ENCODE results near the gene TAF3. TPM values are rescaled to one million over a fixed set of nuclear protein-coding genes. Genes with fewer than 3 reads are reported as not detected.

TAF3 gene
- total and polyA plus RNA-seq, 2 donors (not counting 1 experiment from before 2014, with no cell fraction given) = 7.0 to 20.1 TPM

GRCh38 chr10:7891634-7892033 lies 73.3 kb downstream of the TAF3 start:
- H3K4me2 ChIP-seq (replicated peaks; ENCODE audit: low read depth, low read length, poor library complexity, severe bottlenecking) = no peak overlapping the region
- peaks cover 2 to 8% of the 10 kb centered on the region in 2 experiments for H3K36me3 ChIP-seq (replicated peaks in 1 of 2; ENCODE audit: control extremely low read depth in 1 of 2, control insufficient read depth in 1 of 2, extremely low read depth in 1 of 2, insufficient read depth in 2 of 2, low read length in 1 of 2)
- H3K9me3 ChIP-seq (ENCODE audit: control extremely low read depth in 1 of 3, control insufficient read depth in 2 of 3, insufficient read depth in 1 of 3, low read length in 2 of 3) = no peaks in the 10 kb centered on the region
- intact Hi-C loops (cut with micrococcal nuclease) = no loop called here
- no peaks in the 10 kb centered on the region for H3K27me3 ChIP-seq (replicated peaks in 1 of 4; ENCODE audit: control extremely low read depth in 1 of 4, control insufficient read depth in 3 of 4, insufficient read depth in 4 of 4, low read length in 3 of 4)
- no peak overlapping the region for H3K27ac ChIP-seq (ENCODE audit: low read length in 2 of 2)
- no peaks in the 10 kb centered on the region for H3K9me3 Mint-ChIP-seq (ENCODE audit: insufficient read depth)
- H3K79me2 ChIP-seq (ENCODE audit: control insufficient read depth, insufficient read depth, low read length) = peaks cover under 1% of the 10 kb centered on the region
- ChIA-PET CTCF (no interaction called here), POLR2A (no interaction called here)
- peaks cover 31% of the 10 kb centered on the region for H4K20me1 ChIP-seq (ENCODE audit: control insufficient read depth, insufficient read depth, low read length, poor library complexity, severe bottlenecking)
- peaks cover 13% of the 10 kb centered on the region for H3K4me1 Mint-ChIP-seq
- no peak for ATAC-seq (ENCODE audit: low read depth)
- no peak overlapping the region for H3K4me3 Mint-ChIP-seq
- no peak overlapping the region for H3K4me3 ChIP-seq (ENCODE audit: control extremely low read depth in 1 of 5, extremely low read depth in 1 of 5, insufficient read depth in 1 of 5, low read depth in 2 of 5, low read length in 4 of 5)
- TF ChIP-seq EZH2 (IDR thresholded peaks at IDR 0.05; ENCODE audit: borderline replicate concordance, insufficient read depth, low read depth, low read length, poor library complexity, severe bottlenecking) (no peak), CTCF (IDR thresholded peaks at IDR 0.05) (no peak)
- no CpG with 5 or more reads among the region's 1 CpG for WGBS (ENCODE audit: insufficient coverage)
- DNase-seq = no peak
- H3K27me3 Mint-ChIP-seq = no peaks in the 10 kb centered on the region
- H3K4me1 ChIP-seq (ENCODE audit: control insufficient read depth in 2 of 2, insufficient read depth in 2 of 2, low read length in 2 of 2) = no peaks in the 10 kb centered on the region
- no peak overlapping the region for H2AFZ ChIP-seq (ENCODE audit: insufficient read depth, low read depth, low read length, poor library complexity, severe bottlenecking)
- H3K27ac Mint-ChIP-seq = no peak overlapping the region
- no peak overlapping the region for H3K9ac ChIP-seq (ENCODE audit: low read length)

GRCh38 chr10:7892146-7892545 lies 73.8 kb downstream of the TAF3 start:
- Histone ChIP-seq H3K27me3 (replicated peaks in 1 of 4; ENCODE audit: control extremely low read depth in 1 of 4, control insufficient read depth in 3 of 4, insufficient read depth in 4 of 4, low read length in 3 of 4) (no peaks in the 10 kb centered on the region), H3K9me3 (ENCODE audit: control extremely low read depth in 1 of 3, control insufficient read depth in 2 of 3, insufficient read depth in 1 of 3, low read length in 2 of 3) (no peaks in the 10 kb centered on the region), H3K9ac (ENCODE audit: low read length) (no peak overlapping the region), H3K4me3 (ENCODE audit: control extremely low read depth in 1 of 5, extremely low read depth in 1 of 5, insufficient read depth in 1 of 5, low read depth in 2 of 5, low read length in 4 of 5) (no peak overlapping the region), H2AFZ (ENCODE audit: insufficient read depth, low read depth, low read length, poor library complexity, severe bottlenecking) (no peak overlapping the region), H3K27ac (ENCODE audit: low read length in 2 of 2) (no peak overlapping the region), H3K4me1 (ENCODE audit: control insufficient read depth in 2 of 2, insufficient read depth in 2 of 2, low read length in 2 of 2) (no peaks in the 10 kb centered on the region), H3K79me2 (ENCODE audit: control insufficient read depth, insufficient read depth, low read length) (peaks cover 5% of the 10 kb centered on the region), H3K36me3 (replicated peaks in 1 of 2; ENCODE audit: control extremely low read depth in 1 of 2, control insufficient read depth in 1 of 2, extremely low read depth in 1 of 2, insufficient read depth in 2 of 2, low read length in 1 of 2) (peaks cover 2 to 13% of the 10 kb centered on the region in 2 experiments), H3K4me2 (replicated peaks; ENCODE audit: low read depth, low read length, poor library complexity, severe bottlenecking) (no peak overlapping the region), H4K20me1 (ENCODE audit: control insufficient read depth, insufficient read depth, low read length, poor library complexity, severe bottlenecking) (peaks cover 36% of the 10 kb centered on the region)
- intact Hi-C loops (cut with micrococcal nuclease) = no loop called here
- H3K4me3 Mint-ChIP-seq = no peak overlapping the region
- TF ChIP-seq EZH2 (IDR thresholded peaks at IDR 0.05; ENCODE audit: borderline replicate concordance, insufficient read depth, low read depth, low read length, poor library complexity, severe bottlenecking) = no peak
- TF ChIP-seq CTCF (IDR thresholded peaks at IDR 0.05) = no peak
- H3K9me3 Mint-ChIP-seq (ENCODE audit: insufficient read depth) = no peaks in the 10 kb centered on the region
- ATAC-seq (ENCODE audit: low read depth) (no peak), DNase-seq (no peak)
- H3K27ac Mint-ChIP-seq = no peak overlapping the region
- ChIA-PET CTCF (no interaction called here), POLR2A (no interaction called here)
- peaks cover 13% of the 10 kb centered on the region for H3K4me1 Mint-ChIP-seq
- no peaks in the 10 kb centered on the region for H3K27me3 Mint-ChIP-seq
